Activated CD8-positive, alpha-beta memory T cell treated with anti-CD3 and anti-CD28 coated beads, Interleukin-2, amount 50 U/mL, for 24 hours (primary cell): ENCODE measurements around the gene OR9Q1.
"Not testable (repeated sequence)": the region's sequence is repeated elsewhere in the genome, so short reads cannot be mapped to it uniquely, and the experiment has no call there.

Source experiments
- DNase-seq: peaks from one replicate; pipeline ENCODE4 v3.0.0-alpha.2; 2020; ENCODE audit errors: extremely low read depth

The OR9Q1 gene, protein sequence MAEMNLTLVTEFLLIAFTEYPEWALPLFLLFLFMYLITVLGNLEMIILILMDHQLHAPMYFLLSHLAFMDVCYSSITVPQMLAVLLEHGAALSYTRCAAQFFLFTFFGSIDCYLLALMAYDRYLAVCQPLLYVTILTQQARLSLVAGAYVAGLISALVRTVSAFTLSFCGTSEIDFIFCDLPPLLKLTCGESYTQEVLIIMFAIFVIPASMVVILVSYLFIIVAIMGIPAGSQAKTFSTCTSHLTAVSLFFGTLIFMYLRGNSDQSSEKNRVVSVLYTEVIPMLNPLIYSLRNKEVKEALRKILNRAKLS

DNA sequence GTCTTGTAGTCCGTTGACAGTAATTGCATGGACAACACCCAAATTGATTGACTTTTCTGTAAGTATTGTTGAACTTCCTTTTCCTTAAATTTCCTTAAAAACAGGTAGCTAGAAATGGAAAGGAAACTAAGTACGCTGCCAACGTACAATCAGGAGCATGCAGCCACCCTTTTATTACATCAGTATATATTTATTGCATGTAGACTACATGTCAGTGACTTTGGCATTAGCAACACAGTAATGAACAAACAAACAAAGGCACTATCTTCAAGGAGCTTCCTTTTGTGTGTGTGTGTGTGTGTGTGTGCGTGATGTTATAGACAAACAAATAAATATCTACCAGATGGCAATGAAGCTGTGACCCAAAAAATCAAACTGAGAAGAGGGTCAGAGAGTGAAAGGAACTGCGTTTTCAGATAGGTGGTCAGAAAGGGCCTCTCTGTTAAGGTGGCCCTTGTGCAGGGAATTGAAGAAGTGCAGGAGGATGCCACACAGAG is at the start of gene OR9Q1:
Gene OR9Q1 (plus strand): TSS at position 447 of the 497 bp plus-strand sequence. CDS start 155,564 bp downstream, outside the sequence.
- DNase-seq, result no peak

DNA sequence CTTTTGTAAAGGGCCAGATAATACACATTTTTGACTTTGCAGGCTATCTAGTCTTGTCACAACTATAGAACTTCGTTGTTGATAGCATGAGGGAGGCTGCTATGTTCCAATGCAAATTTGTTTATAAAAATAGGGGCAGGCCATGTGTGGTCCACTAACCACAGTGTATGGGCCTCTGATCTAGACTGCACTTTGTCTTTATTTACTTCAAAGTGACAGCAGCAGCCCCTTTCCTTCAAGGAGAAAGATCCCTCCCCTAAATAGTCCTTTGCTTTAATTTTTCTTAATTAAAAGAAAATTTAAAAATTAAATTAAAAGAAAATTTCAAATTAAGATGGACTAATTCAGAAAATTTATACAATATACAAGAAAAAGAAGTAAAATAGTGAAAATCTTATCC is 49.5 kb upstream of the OR9Q1 start:
- no peak for DNase-seq

DNA sequence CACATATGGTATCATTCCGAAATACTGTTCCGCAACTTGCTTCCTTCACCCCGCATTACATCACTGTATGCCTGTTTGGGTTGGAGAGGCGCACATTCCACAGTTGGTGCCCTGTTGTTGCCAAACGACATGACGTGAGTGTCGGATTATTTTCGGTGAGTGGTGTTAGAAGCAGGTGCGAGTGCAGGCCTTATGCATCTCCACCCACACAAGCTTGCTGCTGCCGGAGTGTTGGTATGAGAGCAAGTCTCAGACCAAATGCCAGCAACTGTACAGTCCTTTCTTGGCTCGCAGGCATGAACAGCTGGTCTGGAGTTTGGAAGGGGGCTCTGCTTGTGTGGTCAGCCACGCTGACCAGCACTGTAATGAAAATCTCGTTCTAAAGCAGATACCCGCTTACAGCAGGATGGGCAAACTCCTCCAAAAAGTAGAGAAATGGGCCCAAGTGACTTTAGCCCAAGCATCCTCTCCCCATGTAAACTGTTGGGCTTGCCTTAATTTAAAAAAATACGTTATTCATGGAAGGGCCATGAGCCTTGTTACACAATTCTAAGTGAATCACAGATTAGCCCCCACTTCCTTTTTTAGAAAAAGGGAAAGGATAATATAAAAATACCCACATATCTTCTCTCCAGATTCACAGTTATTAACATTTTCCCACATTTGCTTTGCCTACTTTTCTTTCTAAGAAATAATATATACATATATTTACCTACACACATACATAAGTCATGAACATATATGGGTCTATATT is 48.7 kb upstream of the OR9Q1 start:
- DNase-seq, result no peak

DNA sequence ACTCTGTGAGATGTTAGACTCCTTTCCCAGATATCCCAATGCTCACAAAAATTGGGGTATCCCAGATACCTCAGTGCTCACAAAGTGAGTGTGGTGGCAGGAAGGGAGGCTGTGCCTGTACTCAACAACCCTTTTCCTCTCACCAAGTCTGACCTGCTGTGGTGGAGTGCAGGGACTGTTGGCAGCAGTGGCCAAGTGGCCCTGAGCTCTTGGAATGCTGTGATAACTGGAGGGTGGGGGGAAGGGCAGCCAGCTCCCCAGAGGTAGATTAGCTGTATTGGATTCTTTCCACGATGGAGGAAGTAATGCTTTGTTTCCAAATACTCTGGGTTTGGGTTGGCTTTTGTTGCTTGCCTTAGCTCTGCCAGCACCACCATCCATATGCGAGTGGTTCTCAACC is 46.0 kb upstream of the OR9Q1 start:
- no peak for DNase-seq

DNA sequence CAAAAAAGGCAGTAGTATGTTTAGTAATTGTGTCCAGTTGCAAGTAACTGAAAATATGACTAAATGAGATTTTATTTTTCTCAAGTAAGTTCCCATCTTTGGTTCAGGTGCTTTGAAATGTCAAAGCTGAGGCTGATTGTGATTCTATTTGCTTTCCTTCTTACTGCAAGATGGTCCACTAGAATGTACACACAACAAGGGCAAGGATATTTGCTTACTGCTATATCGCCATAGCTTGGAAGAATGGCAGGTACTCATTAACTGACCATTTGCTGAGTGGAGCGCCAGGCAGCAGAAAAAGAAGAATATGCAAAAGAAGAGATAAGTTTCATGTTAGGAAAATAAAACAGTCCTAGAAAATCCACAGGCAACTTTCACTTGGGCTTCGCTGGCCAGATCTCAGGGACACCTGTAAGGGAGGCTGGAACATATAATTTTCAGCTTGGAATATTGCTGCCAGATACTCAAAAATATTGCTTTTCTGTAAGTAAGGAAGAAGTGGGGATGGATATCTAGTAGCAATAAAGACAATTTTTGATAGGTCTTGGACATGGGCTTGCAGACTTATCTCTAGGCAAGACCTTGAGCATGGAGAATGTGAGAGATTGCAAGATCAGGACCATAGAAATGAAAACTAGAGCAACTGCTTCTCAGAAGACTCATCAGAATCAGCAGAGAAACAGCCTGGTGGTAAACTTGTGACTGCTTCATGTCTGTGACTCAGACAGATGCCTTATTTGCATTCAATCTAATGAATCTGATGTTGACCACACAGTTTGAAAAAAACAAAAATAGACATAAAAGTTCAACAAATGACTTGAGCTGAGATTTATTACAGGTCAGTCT is 44.8 kb upstream of the OR9Q1 start:
- DNase-seq, result no peak

DNA sequence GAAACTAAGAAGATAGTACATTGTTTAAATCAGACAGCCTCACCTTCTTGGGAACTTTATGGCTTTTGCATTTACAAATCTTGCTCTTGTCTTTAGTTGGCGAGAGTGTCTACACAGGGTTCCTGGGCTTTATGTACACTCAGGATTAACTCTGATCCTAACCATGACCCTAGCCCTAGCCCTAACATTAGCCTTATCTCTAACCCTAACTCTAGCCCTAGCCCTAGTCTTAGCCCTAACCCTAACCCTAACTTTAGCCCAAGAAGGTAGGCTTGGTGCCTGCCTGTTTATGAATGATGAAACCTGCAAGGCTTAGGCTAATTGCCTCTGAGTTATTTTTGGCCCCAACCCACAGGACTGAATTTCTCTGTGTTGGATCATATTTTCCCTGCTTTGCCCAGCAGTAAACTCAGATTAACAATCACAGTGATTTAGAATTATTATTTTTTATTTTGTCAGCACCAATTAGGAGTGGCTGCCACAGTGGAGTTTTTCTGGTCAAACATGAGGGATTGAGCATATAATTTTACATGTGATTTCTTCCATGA is 44.1 kb upstream of the OR9Q1 start:
- no peak for DNase-seq

DNA sequence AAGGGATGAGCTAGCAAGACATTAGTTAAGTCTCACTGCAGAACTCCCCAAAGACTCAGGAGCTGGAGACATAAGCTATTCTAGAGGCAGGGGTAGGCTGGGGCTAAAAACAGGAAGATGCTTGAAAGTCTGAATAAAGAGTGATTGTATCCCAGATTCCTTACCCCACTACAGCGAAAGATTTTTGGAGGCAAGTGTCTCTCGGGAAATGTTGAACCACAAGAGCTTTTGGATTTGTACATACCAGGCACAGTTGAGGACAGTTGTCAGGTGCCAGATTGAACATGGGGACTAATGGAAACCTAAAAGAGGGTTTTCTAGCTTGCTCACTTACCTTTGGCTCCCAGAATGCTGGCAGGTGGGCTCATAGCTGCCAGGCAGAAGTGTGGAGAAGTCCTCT is 43.5 kb upstream of the OR9Q1 start:
- DNase-seq, result no peak

DNA sequence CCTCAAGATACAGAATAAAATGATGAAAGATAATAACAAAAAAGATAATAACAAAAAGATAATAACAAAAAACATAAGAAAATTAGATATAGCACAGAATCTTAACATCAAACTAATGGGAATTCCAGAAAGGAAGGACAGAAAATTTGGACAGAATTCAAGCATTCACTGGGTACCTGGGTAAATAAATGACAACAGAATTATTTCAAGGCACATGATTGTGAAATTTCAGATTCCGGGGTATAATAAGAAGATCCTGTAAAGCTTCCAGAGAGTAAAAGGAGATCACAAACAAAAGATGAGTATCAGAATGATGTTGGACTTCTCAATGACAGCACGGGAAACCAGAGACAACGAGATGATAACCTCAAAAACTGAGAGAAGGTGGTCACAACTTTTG is 42.1 kb upstream of the OR9Q1 start:
- DNase-seq, result no peak

DNA sequence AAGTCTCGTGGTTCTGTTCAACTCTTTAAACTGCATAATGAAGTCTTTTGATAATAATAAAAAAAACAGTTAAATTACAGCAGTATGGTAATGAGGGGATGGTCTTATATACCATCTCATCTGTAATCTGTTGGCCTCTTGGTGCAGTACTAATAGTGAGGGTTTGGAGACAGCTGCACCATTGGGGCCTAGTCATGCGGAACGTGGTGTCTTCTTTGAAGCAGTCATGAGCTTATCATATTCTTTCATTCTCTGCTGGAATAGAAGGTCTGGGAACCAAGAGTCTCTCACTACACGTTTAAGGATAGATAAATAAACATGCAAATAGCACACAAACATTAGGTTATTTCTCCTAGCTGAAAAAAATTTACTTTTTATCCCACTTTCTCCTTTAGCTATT is 40.9 kb upstream of the OR9Q1 start:
- no peak for DNase-seq

DNA sequence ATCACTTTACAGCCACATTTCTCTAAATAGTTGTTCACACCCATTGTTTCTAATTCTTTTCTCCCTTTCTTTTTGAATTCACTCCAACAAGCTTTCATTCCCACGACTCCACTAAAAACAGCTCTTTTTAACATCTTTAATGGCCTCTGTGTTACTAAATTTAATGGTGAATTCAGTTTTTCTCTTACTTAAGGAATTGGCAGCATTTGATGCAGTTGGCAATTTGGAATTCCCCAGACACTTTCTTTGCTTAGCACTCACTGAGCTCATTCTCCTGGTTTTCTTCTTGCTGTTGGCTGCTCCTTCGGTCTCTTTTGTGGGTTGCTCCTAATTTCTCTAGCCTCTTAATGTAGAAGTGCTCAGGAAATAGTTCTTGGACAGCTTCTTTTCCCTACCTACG is 40.5 kb upstream of the OR9Q1 start:
- DNase-seq, result no peak

DNA sequence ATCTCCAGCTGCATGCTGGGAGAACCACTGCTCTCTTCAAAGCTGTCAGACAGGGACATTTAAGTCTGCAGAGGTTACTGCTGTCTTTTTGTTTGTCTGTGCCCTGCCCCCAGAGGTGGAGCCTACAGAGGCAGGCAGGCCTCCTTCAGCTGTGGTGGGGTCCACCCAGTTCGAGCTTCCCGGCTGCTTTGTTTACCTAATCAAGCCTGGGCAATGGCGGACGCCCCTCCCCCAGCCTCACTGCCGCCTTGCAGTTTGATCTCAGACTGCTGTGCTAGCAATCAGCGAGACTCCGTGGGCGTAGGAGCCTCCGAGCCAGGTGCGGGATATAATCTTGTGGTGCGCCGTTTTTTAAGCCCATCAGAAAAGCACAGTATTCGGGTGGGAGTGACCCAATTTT is 24.2 kb upstream of the OR9Q1 start:
- not testable (repeated sequence) for DNase-seq

DNA sequence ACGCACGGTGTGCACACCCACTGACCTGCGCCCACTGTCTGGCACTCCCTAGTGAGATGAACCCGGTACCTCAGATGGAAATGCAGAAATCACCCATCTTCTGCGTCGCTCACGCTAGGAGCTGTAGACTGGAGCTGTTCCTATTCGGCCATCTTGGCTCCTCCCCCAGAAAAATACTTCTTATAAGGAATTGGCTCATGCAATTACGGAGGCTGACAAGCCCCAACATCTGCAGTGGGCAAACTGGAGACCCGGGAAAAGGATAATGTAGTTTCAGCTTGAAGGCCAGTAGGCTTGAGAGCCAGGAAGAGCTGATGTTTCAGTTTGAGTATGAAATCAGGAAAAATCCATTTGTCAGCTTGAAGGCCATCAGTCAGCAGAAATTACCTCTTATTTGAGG is 23.7 kb upstream of the OR9Q1 start:
- not testable (repeated sequence) for DNase-seq

DNA sequence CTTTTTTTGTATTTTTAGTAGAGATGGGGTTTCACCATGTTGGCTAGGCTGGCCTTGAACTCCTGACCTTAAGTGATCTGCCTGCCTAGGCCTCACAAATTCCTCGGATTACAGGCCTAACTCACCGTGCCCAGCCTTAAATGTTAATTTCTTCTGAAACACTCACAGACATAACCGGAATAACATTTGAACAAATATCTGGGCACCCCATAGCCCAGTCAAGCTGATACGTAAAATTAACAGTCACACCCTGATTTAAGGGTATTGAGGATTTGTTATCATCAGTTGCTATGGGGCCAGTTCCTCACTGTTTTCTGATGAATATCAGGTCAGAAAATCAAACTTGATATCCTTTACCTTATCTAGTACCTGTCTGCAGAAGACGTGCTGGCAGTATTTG is 23.0 kb upstream of the OR9Q1 start:
- DNase-seq, result no peak

DNA sequence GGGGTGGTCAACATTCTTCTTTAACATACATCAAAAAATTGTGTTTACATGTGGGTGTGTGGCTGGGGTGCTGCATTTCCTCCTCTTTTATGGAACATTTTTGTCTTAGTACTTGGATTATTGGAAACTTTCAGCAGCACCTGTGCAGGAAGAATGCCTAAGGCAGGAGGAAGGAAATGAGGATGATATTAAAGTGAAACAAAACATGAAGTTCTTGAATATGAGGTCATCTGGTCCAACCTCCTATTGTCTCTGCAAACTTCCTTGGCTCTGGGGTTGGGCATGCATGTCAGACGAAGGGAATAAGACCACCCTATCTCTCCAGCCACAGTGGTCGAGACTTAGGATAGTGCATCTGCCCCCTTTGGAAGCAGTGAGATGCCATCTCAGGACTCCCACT is 20.6 kb upstream of the OR9Q1 start:
- DNase-seq, result no peak

DNA sequence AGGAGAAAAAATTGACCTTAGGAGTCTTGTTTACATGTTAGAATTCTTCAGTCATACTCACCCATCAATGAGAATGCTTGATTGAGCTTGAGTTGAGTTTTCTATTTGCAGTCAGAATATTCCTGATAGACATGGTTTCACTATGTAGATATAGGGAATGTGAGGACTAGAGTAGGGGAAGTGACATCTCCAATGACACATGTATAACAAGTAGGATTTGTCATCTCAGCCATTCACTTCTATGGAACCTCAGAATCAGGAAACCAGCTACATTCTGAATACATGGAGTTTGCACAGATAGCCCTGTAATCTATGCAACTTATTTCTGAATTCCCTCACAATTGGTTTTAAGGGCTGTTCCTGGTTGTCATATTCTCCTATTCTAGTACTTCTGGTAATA is 20.1 kb upstream of the OR9Q1 start:
- no peak for DNase-seq

DNA sequence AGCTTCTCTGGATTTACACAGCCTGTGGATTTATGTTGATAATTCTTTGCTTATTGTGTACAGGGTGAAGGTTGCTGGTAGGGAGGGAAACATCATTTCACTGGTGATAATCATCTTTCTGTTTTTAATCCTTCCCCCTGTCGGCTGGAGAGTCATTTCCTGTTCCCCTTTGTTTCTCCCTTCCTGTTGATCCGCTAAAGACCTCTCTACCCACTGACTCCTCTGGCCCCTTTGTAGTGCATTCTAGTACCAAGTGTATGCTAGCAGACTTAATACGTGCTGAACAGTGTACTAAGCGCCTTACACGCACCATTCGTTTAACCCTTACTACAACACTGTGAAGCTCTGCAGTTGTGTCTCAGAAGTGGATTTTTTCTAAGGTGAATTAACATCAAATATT is 19.0 kb upstream of the OR9Q1 start:
- DNase-seq, result no peak

DNA sequence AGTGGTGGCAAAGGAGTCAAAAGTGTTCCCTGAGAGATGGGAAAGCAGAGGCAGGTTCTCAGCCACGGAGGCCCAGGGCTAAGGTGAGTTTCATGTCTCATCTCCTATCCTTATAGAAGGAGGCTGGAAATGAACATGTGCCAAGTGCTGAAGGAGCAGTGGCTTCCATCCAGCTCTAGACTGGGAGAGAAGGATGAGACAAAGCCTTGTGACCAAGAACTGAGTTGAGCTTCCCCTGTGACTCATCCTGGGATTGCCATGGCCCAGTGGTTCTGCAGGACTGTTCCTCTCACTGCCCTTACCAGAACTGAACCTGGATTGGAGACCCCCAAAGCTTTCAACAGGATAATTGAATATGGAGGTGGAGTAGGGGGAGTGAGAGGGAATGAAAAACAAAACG is 16.7 kb upstream of the OR9Q1 start:
- no peak for DNase-seq

DNA sequence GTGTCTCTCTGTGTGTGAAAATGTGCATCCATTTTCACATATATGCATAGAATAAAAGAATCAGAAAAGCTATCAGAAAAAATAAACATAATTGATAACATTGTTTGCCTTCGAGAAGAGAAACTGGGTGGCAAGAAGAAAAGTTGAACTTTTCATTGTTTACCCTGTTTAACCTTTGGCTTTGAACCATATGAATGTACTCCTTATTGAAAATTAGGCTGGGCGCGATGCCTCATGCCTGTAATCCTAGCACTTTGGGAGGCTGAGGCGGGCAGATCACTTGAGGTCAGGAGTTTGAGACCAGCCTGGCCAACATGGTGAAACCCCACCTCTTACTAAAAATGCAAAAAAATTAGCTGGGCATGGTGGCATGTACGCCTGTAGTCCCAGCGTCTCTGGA is 11.9 kb upstream of the OR9Q1 start:
- DNase-seq, result no peak

DNA sequence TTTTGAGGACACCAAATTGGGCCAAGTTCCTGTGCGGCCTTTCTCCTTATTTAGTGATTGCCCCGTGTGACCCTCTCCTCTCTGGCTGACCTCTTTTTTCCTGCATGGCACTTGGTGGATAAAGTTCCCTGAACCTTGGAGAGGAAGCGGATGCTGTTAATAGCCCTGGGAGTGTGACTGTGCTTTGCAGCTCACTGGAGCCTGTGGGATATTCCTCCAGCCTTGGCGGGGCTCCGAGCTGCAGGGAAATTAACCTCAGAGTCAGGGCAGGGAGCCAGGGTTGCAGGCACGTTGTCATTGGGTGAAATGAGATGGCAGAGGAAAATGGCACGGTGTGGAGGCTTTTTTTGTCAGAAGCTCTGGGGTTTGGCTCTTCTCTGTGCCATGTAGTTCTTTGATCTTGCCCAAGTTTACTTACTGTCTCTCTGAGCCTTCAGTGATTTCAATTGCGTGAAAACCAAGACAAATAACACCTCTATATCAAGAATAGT is 965 bp downstream of the OR9Q1 start:
- DNase-seq, result no peak

DNA sequence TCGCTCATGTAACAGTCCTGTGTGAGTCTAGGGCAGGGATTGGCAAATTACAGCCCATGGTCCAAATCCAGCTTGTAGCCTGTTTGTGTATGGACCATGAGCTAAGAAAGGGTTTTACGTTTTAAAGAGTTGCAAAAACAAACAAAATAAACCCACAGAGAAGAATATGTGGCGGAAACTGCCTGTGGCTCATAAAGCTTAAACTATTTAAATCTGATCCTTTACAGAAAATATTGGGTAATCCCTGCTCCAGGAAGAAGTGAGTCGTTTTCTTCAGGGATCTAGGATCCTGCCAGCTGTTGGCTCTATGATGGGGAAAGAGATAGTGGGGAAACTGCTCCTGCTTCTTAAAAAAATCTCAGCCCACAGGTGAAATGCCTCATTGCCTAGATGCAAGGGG is 3.7 kb downstream of the OR9Q1 start:
- no peak for DNase-seq

DNA sequence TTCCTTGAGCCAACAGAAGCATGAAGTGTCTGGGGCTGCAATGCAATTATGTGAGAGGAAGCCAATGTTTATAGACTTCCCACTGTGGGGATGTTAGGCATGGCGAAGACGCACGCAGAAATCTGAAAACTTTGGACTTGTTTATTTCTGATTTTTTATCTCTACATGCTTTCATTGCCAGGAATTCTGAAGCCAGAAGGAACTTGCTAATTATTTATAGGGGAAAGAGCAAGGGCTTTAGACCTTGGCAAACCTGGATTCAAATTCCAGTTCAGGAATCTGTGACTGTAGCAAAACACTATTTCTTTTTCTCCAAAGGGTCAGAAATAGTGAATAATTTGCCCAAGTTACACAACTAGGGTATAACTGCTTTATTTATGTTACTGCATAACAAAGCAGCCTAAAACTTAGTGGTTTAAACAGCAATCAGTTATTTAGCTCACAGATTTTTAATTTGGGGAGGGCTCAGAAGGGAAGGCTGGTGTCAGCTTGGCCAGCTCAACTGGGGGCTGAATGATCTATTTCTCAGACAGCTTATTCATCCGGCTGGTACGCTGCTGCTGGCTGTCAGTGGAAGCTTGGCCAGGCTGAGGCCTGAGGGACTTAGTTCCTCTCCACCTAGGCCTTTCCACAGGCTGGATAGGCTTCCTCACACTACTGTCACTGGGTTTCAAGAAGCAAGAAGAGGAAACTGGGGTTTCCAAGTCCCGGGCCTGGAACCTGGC is 5.2 kb downstream of the OR9Q1 start:
- DNase-seq, result no peak
